RPMI8226 (cell line): Measurements from ENCODE around the gene DNM3.

Experiments used
- DNase-seq: peaks from one replicate; pipeline ENCODE4 v3.0.0-alpha.2; 2015

The DNM3 gene

DNA sequence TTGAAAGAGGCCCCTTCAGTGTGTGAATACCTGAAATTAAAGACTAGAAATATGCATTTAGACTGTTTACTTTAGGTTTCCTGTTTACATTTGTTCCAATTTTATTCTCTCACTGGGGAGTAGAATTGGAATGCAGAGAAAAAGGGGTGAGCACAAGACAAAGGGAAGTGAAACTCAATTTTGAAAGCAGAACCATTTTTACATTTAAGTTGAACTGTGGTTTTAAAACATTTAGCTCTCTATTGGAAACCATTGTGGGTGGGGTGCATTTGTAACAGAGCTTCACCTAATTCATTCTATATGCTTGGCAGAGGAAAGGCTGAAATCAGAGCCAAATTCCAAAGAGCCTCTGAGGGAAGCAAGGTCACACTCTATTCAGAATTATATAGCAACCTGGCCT, 343.9 kb downstream of the DNM3 start:
- DNase-seq: peak; percentile 81

DNA sequence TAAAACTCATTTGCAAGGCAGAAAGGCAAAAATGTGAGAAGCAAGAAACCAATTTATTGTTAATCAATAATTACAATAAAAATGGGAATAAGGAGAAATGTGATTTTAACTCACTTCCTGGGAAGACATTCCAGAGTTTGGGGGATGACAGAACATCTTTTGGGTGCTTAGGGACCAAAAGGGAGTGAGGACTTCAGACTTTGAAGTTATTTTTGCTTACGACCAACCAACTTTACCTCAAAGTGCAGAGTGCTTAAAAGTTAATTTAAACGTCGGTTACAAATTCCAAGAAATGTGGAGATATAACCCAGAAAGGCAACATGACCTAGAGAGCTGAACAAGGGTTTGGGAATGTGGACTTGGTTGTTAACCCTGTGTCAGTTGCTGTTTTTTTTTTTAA, 344.7 kb downstream of the DNM3 start:
- DNase-seq: no peak

DNA sequence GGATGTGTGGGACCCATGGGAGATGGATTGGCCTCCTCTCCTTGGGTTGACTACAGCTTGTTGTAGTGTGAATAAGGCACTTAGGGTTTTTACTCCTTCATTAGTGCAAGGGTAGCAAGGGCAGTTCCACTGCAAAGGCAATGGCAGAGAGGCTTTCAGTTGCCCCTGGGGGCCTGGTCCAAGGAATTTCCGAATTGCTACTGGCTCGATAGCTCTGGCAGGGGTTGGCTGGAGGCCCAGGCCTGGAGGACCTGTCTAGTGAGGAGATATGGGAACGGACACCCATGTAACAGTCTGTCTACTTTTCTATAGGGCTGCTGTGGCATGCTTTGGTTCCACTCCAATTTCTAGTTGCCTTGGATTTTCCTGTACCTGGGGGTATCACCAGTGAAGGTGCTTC, 360.3 kb downstream of the DNM3 start:
- no peak for DNase-seq

DNA sequence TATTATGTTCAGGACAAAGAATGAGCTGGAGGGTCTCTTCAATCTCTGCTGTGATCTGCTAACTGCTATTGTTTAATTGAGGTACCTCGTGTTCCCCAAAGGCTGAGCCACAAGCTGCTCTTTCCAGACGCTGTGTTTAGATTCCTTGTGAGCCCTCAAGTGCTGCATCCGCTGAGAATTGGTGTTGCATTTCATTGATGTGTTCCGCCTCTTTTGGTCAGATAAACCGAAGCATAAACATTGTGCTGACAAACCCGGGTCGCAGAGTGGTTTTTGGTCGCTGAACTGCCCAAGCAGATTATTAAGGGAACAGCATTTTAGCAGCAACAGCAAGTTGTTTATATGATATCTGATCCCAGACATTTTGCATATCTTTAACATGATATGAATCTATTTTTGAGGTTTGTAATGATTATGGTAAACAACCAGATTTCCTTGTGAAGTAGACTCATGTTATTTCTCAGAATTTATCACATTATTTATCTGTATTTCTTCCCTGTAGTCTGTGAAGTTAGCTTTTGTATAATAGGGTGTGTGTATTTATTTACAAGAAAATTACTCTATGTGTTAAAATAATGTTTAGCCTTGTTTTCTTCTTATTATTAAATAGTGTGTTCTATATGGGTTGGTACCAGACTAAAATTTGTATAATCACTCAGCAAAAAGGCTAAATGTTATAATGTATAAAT, 362.0 kb downstream of the DNM3 start:
- DNase-seq: no peak

DNA sequence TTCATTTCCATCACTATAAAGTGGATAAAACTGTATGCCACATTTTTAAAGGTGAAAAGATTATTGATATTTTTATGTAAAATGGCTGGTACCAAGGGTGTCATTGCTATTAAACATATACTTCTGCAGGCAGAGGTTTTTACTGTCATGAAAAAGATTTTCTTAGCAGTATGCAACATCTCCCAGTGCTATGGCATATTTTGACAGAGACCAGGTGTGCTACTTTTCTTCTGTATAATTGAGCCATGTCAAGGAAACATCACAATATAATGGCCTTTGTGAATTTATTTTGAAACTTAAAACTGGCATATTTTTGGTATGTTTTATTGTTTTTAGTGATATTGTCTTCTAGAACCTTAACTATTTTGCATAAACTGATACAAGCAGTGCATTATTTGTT, 362.6 kb downstream of the DNM3 start:
- DNase-seq: no peak

DNA sequence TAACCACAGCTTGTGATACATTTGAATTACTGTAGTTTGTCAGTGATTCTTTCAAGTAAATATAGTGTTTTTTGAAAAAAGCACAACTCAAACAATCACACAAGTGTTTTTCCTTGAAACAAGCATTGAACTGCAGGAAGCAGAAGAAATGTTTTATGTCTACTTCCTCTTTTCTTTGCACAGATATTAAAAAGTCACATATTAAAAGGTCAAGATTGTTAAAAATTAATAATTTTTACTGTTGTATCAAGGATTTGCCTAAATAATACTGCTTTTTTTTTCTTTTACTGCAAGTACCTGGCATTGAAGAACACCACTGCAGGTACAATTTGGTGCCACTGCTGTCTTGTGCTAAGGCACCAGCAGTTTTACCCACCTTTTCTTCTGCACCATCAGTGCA, 365.0 kb downstream of the DNM3 start:
- no peak for DNase-seq

DNA sequence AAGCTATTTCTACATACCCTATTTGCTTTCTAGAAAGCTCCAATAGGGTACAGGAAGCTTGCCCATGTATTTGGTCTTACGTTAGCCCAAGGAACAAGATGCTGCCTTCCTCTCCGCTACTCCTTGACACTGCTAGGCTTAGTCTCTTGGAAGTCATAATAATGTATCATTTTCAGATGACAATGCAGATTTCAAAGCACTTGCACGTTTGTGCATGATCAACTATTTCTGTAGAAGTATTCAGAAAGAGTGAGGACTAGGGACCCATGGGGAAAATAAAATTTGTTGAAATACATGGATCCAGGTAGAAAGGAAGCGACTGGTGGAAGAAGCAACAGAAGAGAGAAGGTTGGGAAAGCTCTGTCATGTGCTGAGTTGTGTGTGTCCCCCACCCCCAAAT, 367.3 kb downstream of the DNM3 start:
- no peak for DNase-seq

DNA sequence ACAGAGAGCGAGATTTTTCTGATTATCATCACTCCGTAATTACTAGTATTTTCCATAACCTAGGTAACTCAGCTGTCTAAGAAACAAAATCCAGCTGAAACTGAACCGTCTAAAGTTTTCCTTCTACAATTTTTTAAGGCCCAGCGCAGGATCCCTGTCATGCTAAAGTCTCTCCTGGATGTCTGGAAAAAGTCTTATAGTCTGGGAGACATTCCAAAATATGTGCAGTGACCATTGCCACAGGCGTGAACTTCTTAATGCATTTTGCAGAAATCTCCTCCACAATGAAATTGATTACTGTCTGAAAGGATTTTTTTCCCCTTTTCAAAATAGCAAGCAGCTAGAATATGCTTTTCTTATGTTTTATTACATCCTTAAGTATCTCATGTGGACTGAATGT, 369.9 kb downstream of the DNM3 start:
- no peak for DNase-seq

DNA sequence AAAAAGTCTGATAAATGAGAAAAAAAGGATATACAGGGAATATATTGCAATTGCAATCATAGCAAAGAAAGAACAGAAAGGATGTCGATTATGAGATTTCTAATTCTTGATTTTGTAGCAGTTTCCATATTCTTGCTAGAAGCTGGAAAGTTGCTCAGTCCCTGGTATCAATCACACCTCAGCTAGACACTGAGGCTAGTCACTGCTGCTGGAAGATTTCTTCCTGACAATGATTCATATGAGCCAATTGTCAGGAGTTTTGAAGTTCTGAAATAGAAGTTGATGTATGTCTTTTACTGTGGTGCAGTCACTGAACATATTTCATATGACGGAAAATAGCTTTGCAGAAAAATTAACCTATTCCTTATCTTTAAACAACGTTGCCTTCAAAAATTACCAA, 370.8 kb downstream of the DNM3 start:
- no peak for DNase-seq

DNA sequence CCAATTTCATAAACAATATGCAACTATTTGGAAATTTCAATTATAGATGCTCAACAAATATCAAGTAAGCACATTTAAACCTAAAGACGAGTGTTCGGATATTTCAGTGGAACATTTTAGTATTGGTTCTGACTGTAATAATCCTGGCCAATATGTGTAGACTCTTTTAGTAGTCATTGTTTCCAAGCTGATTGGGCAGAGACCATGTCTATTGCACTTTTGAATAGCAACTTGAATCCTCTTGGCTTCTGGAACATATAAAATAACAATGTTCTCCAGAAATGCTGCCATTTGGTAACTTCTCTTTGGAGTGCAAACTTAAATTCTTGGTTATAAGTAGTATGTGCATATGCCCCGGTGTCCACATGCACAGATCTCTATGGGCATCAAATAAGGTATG, 373.7 kb downstream of the DNM3 start:
- no peak for DNase-seq

DNA sequence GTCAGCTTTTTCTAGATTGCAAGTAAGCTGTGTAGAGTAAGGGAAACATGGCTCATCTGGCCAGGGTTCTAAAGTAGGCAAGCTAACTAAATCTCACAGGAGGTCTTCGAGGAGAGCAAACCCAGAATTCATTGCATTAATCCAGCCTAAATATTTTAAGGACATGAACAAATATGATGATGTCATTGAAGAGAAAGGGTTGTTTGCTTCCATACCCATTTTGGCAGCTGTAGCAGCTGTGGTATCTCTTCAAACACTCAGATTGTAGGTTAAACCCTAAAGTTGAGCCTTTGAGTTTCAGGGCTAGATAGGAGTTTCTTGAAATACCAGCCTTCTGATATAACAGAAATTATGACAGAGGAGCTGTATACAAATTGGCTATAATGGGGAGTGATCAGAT, 378.7 kb downstream of the DNM3 start:
- no peak for DNase-seq

DNA sequence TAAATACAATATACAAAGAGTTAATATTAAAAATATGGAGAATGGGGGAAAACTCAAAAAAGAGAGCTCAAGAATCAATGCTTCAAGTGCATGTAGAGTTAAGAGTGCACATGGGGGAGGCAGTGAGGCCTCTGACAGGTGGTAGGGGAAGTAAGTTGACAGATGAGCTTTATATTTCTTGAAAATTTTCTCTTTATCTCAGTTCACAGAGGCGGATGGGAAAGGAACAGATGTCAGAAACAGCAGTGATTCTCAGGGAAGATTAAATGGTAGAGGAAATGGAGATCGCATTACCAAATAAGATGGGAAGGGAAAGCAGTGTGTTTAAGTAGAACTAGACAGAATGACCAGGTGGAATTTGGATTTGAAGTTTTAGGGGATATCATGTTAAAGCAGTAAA, 379.1 kb downstream of the DNM3 start:
- no peak for DNase-seq

DNA sequence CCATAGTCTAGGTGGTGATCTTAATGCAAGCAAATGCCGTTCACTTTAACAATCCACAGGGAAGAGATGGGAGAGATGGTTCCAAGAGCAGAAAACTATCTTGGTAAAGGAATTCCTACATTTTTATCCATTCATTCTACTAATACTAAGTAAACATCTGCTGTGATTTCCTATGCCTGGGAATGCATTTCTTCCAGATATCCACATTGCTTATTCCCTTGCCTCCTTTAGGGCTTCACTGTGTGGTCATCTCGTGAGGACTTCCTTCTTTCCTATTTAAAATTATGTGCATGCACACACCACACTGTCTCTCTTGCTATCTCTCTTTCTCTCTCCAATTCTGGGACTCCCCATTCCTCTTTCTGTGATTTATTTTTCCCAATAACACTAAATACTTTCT, 380.1 kb downstream of the DNM3 start:
- no peak for DNase-seq

DNA sequence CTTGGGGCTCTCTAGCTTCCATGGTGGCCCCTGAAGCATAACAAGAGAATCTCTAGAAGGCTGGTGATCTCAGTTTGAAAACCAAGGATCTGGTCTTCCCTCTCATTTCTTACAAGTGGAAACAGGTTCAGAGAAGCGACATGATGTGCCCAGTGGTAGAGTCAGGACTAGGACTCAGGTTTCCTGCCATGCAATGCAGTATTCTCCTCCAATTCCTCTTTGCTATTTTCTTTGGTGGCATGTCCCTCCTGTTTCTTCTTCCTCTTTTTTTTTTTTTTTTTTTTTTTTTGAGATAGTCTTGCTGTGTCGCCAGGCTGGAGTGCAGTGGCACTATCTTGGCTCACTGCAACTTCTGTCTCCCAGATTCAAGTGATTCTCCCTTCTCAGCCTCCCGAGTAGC, 383.6 kb downstream of the DNM3 start:
- no peak for DNase-seq

DNA sequence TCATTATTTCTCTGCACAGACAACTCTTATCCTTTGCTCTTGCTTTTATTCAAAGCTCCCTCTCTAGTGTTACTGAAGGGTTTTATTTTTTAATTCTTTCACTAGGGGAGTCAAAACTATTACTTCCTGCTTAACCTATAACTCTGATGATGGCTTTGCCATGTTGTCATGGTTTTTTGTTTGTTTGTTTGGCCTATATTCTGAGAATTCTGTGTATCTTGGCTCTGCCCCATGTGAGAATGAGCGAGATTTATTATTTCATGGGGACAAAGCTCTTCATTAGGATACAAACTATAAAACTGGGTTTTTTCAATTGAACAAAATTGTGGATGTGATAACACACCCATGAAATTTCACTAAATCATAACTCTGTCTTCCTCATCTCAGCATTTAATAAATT, 388.6 kb downstream of the DNM3 start:
- no peak for DNase-seq

DNA sequence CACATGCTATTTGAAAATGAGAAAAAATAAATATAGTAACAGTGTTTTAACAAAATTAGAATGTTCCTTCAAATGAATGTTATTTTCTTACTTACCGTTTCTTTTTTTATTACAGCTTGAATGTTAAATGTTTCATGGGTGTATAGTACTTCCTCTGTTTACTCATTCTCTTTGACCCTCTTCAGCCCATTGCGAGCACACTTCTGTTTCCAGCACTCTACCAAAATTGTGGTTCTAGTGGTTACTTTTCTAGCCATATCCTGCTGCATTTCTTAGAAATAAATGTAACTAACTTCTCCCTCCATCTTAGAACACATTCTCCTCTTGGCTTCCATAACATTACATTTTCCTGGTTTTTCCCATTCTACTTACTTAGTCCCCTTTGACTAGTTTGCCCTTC, 389.2 kb downstream of the DNM3 start:
- DNase-seq: no peak

DNA sequence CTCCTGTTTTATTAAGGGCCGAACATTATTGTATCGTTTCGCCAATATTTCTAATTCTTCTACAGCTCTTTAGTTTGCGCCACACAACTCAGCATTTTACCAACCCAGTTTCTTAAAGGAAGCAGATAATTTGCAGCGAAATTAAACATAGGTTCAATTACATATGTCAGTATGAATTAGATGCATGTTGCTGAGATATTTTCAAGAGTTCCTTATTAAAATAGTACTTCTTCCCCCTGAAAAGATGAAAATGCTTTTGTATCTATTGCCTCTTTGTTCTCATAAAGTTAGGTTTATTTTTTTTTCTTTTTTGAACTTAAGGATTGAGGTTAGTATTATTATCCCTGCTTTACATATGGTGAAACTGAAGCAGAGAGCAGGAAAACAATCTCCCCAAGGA, 395.7 kb downstream of the DNM3 start:
- DNase-seq: no peak

DNA sequence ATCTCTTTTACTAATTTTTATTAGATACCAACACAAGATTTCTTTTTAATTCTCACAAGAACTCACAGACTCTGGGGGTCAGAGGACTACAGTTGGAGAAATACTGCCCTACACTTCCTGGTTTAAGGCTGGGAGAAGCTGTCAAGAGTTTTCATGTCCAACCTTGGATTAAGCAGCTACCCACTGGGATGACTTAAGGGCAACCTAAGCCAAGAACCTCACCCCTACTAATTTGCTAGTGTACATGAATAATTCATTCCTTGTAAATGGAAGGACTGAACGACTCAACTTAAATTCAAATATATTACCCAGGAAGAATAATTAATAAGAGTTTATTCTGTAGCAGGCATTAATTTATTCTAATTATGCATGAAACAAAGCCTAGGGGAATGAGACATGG, 396.9 kb downstream of the DNM3 start:
- no peak for DNase-seq

DNA sequence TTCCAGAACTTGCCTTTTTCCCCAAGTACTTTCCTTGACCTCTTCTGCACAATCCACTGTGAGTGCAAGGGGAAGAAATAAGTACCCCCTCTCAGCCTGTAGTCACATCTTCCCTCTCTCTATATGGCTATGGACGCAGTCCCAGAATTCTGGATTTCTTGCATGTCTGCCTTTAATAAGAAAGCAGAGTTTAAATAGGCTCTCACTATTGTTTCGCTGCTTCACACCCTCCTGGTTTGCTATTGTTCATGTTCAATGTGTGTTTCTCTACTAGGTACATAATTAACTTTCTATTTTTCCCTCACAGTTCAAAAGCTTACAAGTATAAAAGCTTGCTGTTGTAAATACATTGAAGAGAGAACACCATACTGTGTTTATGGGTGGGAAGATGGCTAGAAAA, 397.7 kb downstream of the DNM3 start:
- no peak for DNase-seq

DNA sequence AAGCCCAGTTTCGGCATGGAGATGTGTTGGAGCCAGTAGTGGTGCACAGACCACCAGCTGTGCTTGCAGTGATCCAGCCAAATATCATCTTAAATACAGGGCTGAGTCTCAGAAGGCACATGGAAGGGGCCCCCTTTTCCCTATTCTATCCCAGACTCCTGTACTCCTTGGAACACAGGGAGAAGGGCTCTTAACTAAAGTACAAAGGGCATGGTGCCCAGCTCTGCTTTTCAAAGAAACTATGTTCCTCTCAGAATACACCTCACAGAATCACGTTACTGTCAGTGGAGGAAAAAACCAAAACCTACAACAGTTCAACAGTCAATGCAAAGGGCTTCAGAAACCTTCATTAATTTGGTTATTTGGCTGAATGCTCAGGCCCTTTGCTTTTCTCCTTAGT, 398.6 kb downstream of the DNM3 start:
- no peak for DNase-seq

DNA sequence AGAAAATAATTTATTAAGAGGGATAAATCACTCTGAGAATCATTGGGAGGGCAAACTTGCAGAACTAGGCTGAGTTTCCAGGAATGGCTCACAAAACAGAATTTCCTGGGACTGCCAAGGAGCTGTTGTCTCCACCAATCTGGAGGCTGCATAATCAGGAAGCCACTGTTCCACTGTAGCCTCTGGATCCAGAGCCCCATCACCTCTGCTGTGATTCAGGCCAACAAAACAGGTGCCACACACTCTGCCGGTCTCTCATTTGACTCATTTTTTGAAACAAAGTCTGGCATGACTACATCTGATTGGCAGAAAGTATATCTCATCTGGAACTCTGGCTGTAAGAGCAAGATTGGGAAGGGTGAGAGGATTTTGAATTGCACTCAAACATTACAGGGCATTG, 400.2 kb downstream of the DNM3 start:
- DNase-seq: no peak

DNA sequence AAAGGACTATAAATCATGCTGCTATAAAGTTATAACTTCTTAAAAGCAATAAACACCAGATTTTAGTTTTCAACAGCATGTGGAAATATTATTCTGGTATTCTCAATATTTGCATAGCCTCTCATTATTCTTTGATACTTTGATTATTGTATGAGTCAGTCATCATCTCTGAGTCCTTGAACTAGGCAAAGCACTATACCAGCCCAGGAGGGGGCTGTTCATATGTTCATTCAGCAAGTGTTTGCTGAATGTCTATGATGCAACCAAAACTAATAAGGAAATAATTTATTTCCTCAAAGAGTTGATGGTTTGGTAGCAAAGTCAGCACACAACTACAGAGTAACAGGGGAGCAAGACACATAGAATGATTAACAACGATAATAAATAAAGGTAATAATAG, 403.6 kb downstream of the DNM3 start:
- DNase-seq: no peak

DNA sequence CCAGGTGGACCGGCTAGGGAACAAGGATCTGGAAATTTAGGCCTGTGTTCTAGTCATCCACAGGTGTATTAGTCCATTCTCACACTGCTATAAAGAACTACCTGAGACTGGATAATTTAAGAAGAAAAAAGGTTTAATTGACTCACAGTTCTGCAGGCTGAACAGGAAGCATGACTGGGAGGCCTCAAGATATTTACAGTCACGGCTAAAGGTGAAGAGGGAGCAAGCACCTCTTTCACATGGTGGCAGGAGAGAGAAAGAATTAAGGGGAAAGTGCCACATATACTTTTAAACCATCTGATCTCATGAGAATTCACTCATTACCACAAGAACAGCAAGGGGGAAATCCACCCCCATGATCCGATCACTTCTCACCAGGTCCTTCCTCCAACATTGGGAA, 404.5 kb downstream of the DNM3 start:
- DNase-seq: no peak

DNA sequence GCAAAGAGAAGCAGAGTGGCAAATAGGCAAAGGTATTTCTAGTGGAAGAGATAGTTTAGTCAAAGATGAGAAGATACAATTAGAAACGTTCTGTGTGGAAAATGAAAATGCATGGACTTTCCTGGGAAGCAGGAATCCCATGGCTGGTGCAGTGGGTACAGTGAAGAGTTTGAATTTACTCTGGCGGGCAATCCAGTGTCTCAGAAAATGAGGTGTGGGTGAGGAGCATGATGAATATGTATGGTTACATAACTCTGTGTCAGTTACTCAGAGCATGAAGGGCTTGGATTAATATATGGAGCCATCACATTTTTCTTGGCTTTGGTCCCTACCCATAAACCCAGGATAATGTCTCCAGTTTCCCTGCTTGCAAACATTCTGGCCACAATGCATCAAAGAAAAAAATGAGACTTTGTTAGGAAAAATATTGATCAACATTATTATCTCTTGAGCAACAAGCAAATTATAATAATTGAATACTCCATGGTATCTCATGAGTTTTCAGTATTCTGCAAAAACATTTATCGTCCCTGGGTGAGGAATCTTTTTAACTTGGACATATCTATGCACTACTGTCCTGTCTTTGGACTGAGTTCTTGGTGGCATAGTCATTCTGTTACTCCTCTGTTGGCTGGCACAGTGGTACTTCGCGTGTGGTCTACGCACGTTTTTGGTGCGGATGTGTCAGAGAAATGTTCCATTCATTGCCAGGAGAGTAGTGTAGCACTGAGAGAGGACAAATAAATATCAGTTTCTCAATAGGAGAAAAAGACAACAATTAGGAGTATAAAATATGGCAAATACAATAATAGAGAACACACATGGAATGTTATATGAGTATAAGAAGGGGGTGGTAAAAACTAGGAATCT, 405.5 kb downstream of the DNM3 start:
- DNase-seq: no peak

DNA sequence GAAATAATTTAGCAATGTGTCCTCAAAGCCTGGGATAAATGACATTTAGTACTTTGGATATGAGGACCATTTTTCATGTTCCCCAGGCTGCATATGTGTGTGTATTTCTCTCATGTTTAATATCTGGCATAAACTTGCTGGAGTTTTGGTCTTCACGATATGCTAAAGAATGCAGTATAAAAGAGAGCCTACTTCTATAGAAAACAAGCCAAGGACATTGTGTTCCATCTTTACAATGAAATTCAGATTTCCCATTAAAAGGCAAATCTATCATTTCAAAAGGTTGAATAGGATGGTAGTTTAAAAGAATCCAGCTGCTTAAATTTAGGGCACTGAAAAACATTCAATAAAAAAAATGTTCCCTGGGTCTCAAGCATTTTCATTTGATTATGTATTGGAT, 410.2 kb downstream of the DNM3 start:
- no peak for DNase-seq
